BJ (cell line): ENCODE measurements around the gene MAGEF1. TPM values are rescaled to one million over a fixed set of nuclear protein-coding genes. Genes with fewer than 3 reads are reported as not detected.

Experiments used
- CTCF ChIA-PET: fragments of 350-600 bp; formaldehyde crosslinking; extraction: SDS; loops from one replicate; lab custom pipeline; 2021; ENCODE audit warnings: antibody characterized with exemption, inconsistent platforms; lab: Yijun Ruan, JAX
- POLR2A ChIA-PET: fragments of 300-600 bp; sonication (Branson Sonifier 250); formaldehyde crosslinking; extraction: SDS; loops from one replicate; lab custom pipeline; 2021; ENCODE audit warnings: antibody characterized with exemption; lab: Charles Lee
- DNase-seq: peaks from one replicate; pipeline ENCODE4 v3.0.0-alpha.2; 2011; ENCODE audit warnings: low read depth
- H3K27me3 ChIP-seq: 2 replicates; pipeline ENCODE4 v1.6.0; 2011; ENCODE audit warnings: low read length; ENCODE audit not compliant: control insufficient read depth, insufficient read depth
- H3K36me3 ChIP-seq: 2 replicates; pipeline ENCODE4 v1.5.1; 2011; ENCODE audit warnings: low read length; ENCODE audit not compliant: control insufficient read depth, insufficient read depth
- H3K4me3 ChIP-seq: 2 replicates; pipeline ENCODE4 v1.5.1; 2011; ENCODE audit warnings: low read depth, mild to moderate bottlenecking, control low read depth, low read length
- polyA plus RNA-seq: library from polyadenylated mRNA; depleted of rRNA; stranded (reverse); fragments of >200 nt; gene quantifications from 2 replicates; pipeline ENCODE4 v1.2.3, GENCODE V29; 2011
- TF ChIP-seq, protein P1 (sequence below): IDR thresholded peaks from 2 replicates; pipeline ENCODE4 v1.5.1; 2011; ENCODE audit warnings: low read depth, mild to moderate bottlenecking, control low read depth, inconsistent platforms, low read length, moderate library complexity; ENCODE audit not compliant: insufficient read depth

MAGEF1 gene
- polyA plus RNA-seq, 1 experiment, result 14.3 TPM

DNA sequence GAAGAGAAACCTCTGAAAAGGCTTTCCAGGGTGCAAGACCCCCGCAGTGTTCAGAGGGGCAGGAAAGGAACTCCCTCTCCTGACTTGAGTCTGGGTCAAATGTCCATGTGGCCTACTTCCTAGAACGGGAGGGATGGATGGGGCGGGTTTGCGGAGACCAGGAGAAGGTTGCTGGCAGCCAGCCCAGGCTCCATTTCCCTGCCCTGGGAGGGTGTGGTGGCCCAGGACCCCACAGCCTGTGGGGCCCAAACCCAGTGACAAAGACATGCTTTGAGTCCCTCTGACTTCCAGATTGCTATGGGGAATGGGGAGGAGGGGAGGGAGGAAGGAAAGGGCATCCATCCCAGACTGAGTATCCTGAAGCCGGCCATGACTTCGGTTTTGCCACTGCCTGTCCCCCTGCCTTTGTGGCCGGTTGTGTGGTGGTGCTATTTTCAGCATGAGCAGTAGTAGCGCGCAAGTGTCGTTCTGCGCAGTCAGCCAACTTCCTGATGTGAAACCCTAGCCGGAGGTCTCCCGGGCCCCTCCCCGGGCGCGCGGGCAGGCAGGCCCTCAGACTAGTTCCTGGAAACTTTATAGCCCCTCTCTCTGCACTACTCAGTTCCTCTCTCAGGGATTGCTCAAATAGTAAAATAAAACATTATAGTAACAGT is 24.4 kb downstream of the MAGEF1 start:
- Histone ChIP-seq H3K4me3 (no peak overlapping the region), H3K27me3 (peaks cover 15% of the 10 kb centered on the region), H3K36me3 (no peaks in the 10 kb centered on the region)
- CTCF ChIA-PET, result interaction anchor here (0.6 to 3.1 kb wide), 5 partner anchors 10 to 126 kb away, joined by 3 to 20 read pairs (median 5); partner anchors contain the start of gene EPHB3
- DNase-seq, result no peak
- POLR2A ChIA-PET, result interaction anchor here (1.3 kb wide), 1 partner anchor 23 kb away, joined by 6 read pairs; no protein-coding TSS in a partner anchor
- TF ChIP-seq, protein P1, sequence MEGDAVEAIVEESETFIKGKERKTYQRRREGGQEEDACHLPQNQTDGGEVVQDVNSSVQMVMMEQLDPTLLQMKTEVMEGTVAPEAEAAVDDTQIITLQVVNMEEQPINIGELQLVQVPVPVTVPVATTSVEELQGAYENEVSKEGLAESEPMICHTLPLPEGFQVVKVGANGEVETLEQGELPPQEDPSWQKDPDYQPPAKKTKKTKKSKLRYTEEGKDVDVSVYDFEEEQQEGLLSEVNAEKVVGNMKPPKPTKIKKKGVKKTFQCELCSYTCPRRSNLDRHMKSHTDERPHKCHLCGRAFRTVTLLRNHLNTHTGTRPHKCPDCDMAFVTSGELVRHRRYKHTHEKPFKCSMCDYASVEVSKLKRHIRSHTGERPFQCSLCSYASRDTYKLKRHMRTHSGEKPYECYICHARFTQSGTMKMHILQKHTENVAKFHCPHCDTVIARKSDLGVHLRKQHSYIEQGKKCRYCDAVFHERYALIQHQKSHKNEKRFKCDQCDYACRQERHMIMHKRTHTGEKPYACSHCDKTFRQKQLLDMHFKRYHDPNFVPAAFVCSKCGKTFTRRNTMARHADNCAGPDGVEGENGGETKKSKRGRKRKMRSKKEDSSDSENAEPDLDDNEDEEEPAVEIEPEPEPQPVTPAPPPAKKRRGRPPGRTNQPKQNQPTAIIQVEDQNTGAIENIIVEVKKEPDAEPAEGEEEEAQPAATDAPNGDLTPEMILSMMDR, result no peak

DNA sequence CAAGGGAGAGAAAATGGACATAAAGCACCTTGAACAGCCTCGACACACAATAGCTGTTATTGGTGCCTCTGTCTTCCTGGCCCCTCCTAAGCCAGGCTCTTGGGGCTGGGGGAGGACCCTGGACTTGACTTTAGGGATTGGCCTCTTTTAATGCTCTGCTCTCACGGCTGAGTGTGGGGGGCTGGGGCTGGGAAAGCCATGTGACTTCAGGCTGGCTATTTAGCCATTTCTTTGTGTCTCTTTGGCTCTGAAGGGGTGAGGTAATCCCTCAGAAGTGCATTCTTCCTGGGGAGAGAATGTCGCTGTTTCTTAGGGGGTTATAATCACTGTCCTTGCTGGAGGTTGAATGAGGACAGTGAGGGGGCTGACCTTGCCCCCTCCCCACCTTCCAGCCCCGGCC is 26.2 kb downstream of the MAGEF1 start:
- POLR2A ChIA-PET, result no interaction called here
- no peak overlapping the region for H3K4me3 ChIP-seq
- CTCF ChIA-PET, result interaction anchor here (1.4 kb wide), 1 partner anchor 41 kb away, joined by 4 read pairs; no protein-coding TSS in a partner anchor
- TF ChIP-seq, protein P1, result no peak
- peaks cover 12% of the 10 kb centered on the region for H3K27me3 ChIP-seq
- no peak for DNase-seq
- no peaks in the 10 kb centered on the region for H3K36me3 ChIP-seq

DNA sequence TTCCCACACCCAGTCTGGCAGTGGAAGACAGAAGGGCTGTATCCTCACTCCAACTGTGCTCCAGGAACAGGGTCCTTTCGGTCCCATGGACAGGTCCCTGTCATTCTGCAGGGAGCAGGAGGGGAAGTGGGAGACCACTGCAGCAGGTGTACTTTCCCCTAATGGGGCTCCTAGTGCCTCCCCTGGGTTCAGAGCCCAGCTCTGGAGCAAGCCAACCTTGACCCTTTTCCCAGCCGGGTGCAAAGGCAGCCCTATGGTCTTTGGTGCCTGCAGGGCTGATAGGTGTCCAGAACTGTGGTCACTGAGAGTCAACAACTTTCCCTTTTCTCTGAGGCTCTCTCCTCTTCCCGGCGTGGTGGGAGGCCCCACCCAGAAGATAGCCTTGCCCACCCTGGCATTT is 26.8 kb downstream of the MAGEF1 start:
- CTCF ChIA-PET, result interaction anchor here (1.4 kb wide), 1 partner anchor 42 kb away, joined by 4 read pairs; no protein-coding TSS in a partner anchor
- TF ChIP-seq, protein P1, result no peak
- no peak for DNase-seq
- Histone ChIP-seq H3K4me3 (no peak overlapping the region), H3K36me3 (no peaks in the 10 kb centered on the region), H3K27me3 (peaks cover 12% of the 10 kb centered on the region)
- POLR2A ChIA-PET, result no interaction called here

DNA sequence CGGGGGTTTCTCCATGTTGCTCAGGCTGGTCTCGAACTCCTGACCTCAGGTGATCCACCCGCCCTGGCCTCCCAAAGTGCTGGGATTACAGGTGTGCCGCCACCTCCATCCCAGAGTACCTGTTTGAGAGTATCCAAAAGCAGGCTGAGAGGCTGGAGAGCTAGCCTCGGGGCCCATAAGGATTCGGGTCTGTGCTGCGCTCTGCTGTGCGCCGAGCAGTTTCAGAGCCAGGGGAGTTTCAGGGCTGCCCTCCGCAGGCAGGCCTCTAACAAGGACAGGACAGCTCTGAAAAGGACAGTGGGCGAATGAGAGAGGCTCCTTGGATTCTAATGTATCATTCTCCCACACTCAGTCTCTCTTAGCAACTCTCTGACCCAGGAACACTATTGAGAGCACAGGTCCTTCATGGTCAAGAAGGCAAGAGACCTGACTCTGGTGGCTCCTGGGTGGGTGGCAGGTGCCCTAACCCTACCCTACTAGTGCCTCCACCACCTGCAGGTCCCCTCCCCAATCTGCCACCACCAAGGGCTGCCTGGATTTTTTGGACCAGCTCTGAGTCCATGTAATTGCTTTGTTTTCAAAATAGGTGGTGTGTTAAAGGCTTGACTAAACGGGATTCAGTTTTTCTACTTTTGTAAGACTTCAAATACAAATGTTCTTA is 27.8 kb downstream of the MAGEF1 start:
- POLR2A ChIA-PET, result no interaction called here
- TF ChIP-seq, protein P1, result no peak

DNA sequence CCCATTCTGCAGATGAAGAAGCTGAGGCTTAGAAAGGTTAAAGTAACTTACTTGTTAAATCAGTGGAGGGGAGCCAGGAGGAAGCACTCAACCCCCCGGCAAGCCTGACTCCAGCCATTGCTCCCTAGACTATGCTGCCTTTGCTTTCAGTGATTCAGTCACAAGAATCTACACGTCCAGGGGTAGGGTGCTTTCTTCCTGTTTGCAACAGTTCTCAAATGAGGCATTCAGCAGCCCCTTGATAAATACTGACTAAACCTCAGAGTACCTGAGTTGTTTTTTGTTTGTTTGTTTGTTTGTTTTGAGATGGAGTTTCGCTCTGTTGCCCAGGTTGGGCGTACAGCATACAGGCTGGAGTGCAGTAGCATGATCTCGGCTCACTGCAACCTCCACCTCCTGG is 28.6 kb downstream of the MAGEF1 start:
- peaks cover 16% of the 10 kb centered on the region for H3K27me3 ChIP-seq
- no peak for DNase-seq
- no peak overlapping the region for H3K4me3 ChIP-seq
- ChIA-PET CTCF (interaction anchor here (1.0 to 1.2 kb wide), 2 partner anchors 65 to 122 kb away, joined by 3 read pairs; no protein-coding TSS in a partner anchor), POLR2A (no interaction called here)
- no peaks in the 10 kb centered on the region for H3K36me3 ChIP-seq
- TF ChIP-seq, protein P1, result no peak

More for the DNA sequence above, 27.8 kb downstream of the MAGEF1 start:
- DNase-seq, result no peak
- Histone ChIP-seq H3K36me3 (no peaks in the 10 kb centered on the region), H3K4me3 (no peak overlapping the region), H3K27me3 (peaks cover 12% of the 10 kb centered on the region)
- CTCF ChIA-PET, result interaction anchor here (1.0 to 1.2 kb wide), 2 partner anchors 64 to 123 kb away, joined by 3 read pairs; no protein-coding TSS in a partner anchor
